GM19238 (cell line): ENCODE measurements around the gene MECP2.
"Not testable (repeated sequence)": the region's sequence is repeated elsewhere in the genome, so short reads cannot be mapped to it uniquely, and the experiment has no call there.

Source experiments
- DNase-seq: peaks from one replicate; pipeline ENCODE4 v3.0.0; 2011; ENCODE audit warnings: low spot score; ENCODE audit not compliant: insufficient read length

Gene MECP2

DNA sequence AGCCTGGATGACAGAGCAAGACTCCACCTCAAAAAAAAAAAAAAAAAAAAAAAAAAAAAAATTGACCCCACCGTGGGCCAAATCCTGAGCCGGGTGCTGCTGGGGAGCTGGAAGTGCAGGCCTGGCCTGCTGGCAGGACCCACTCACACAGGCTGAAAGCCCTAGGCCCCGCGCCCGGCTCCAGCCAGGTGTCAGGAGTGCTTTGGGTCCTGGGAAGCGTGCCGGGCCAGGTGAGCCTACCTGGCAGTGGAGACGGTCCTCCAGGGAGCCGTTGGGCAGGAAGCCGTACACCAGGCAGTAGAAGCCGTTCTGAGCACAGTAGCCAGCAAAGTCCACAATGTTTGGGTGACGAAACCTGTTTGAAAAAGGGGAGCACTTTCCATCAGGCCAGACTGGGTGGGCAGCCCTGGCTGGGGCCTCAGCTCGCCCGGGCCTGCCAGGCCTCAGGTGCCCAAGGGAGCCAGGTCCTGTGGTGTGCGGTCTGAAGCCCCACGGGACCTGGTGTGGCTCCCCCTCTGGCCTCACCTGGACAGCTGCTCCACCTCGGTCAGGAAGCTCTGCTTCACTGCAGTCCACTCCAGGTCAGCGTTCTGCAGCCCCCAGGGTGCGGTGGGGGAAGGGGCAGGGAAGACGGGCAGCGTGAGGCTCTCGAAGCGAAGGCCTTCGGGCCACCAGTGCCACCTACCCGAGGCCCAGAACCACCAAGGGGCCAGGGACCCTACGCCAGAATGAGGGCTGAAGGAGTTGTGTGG lies 79.6 kb downstream of the MECP2 start:
- DNase-seq, result no peak

DNA sequence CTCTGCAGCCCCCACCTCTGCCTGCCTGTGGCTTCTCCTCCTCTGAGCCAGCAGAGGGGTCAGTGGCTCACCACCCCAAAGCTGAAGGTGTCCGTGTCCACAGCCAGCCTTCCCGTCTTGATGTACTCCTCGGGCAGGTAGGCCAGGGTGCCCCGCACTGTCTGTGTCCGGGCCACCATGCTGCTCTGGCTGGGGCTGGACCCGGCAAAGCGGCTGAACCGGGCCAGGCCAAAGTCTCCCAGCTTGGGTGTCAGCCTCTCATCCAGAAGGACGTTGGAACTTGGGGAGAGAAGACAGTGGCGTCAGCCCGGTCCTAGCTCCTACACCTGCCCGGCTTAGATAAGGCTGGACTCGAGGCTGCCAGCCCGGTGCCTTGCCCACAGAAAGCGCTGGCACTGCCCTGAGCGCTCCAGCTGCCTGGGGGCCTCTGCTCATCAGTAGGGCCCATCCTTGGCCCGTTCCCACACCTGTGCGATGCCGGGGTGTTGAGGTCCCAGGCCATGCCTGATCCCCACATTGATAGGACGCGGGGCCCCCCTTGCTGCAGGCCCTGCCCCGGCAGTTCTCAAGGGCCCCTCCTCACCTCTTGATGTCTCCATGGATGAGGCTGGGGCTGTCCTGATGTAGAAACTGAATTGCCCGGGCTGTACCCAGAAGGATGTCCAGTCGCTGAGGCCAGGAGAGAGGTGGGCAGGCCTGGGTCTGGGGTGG lies 81.0 kb downstream of the MECP2 start:
- DNase-seq, result no peak

DNA sequence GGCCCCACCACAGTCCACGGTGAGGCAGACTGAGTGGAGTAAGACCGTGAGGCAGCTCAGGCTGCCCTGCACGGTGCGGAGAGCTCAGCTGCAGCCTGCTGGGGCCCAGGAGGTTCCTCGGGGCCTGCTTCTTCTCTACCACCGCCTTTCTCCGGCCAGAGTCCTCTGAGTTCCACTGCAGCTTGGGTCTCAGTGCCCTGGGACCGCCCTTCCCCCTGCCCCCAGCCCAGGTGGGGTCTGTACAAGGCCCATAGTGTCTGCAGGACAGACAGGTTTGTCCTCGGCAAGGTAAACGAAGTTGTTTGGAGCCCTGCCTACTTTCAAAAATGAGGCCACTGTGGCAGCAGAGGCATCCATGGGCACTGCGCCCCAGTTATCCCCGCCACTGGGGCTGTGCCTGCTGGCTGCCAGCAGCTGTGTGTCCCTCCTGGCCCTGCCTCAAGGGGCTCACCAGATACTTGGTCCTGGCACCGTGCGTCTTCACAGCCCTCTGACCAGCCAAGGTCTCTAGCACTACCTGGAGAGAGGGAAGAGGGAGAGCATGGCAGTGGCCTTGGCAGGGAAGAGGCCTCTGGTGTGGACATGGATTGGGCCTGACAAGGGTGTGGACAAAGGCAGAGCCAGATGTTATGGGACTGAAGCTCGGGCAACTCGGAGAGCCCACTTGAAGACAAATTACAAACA lies 81.8 kb downstream of the MECP2 start:
- no peak for DNase-seq

DNA sequence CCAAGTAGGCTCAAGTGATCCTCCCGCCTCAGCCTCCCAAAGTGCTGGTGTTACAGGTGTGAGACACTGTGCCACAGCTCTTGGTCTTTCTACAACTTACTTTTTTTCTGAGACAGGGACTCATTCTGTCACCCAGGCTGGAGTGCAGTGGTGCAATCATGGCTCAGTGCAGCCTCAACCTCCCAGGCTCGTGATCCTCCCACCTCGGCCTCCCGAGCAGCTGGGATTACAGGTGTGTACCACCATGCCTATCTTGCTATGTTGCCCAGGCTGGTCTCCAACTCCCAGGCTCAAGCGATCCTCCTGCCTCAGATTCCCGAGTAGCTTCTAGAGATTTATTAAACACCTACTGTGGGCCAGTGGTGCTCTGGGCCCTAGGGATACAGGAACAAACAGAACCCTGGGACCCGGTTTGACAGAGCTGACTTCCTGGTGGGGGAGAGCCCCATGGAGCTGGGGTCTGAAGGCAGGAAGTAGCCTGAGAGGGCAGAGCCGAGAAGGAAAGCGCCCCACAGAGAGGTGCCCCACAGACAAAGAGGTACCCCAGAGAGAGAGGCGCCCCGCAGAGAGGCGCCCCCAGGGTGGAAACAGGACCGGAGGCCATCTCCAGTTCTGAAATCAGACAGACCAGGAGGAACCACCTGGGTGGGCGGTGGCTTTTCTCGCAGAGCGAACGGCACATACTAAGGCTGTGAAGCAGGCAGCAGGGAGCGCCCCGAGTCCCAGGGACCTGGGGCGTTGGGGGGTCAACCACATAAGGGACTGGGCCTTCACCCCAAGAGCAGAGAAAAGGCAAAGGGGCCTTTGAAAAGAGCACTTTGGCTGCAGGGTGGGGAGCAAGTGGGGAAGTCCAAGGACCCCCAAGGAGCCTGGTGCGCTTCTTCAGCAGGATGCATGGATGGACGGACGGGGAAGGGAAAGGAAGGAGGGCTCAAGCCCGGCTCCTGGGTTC lies 82.8 kb downstream of the MECP2 start:
- DNase-seq, result no peak

DNA sequence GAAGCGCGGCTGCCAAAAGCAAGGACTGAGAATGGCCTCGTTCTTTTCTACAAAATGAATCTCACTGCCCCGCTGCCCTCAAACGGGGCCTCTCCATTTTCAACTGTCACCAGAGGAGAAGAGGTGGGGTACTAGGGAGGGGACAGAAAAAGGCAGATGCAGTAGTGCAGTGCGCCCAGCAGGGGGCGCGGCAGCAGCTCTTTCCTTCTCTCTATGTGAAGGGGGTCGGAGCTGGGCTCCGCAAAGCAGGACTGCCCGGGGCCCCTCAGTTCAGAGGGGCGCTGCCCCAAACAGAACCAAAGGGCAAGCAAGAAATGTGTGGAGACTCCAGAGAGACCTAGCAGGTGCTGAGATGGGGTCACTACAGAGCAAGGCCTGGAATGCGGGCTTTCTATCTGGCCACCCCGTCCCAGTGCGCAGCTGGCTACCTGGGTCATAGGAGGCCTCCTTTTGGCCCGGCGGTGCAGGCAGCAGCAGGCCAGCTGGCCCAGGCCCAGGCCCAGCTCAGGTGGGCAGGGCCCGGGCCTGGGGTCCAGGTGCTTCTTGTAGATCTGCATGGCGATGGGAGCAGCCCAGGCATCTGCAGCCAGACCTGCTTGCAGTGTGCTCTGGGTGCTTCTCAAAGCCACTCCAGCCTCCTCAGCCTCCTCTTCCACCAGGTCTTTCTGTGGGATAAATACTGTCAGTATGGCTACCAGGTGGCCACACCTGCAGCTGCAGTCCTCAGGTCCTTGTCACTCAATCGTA lies 83.7 kb downstream of the MECP2 start:
- DNase-seq, result peak; percentile 54

DNA sequence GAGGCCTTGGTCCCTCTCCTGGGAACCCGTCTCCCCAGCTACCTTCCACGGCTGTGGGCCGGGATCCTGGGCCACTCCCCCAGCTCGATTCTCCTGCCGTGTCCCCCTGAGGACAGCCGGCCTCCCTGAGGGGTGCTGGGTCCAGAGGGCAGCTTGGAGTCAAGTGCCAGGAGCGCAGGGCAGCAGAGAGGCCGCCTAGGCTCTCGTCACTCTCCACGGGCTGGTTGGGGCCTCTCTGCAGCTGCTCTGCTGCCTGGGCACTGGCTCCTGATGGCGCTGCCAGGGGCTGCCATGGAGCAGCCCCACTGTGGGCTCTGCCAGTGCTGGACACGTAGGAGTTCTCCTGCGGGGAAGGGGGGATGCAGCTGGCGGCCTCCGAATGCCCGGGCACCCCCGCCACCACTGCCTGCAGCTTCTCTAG lies 84.5 kb downstream of the MECP2 start:
- DNase-seq, result no peak

DNA sequence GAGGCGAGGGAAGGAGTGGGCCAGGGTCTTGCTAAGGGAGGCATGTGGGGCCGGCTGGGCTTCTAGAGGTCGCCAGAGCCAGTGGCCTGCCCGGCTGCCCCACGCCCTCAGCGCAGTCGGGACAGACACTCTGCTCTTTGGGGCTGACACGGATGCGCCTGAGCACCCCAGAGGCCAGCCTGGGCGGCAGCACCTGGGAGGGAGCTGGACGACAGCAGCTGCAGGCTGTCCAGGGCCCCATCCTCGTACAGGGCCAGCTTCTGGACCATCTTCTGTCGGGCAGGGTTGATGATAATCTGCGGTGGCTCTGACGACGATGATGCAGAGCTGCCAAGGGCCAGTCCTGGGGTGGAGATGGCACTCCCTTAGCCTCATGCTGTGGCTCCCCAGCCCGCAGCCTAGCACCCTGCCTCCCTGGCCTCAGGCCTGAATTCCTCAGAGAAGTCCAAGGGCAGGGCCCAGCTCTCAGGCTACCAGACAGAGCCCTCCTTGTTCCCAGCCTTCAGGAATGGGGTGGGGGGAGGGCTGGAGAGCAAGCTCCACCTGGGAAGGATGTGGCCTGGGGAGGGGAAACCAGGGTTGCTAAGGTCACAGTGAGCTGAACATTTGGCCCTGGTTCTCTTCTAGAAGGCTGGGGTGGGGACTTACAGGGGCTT lies 85.1 kb downstream of the MECP2 start:
- no peak for DNase-seq

DNA sequence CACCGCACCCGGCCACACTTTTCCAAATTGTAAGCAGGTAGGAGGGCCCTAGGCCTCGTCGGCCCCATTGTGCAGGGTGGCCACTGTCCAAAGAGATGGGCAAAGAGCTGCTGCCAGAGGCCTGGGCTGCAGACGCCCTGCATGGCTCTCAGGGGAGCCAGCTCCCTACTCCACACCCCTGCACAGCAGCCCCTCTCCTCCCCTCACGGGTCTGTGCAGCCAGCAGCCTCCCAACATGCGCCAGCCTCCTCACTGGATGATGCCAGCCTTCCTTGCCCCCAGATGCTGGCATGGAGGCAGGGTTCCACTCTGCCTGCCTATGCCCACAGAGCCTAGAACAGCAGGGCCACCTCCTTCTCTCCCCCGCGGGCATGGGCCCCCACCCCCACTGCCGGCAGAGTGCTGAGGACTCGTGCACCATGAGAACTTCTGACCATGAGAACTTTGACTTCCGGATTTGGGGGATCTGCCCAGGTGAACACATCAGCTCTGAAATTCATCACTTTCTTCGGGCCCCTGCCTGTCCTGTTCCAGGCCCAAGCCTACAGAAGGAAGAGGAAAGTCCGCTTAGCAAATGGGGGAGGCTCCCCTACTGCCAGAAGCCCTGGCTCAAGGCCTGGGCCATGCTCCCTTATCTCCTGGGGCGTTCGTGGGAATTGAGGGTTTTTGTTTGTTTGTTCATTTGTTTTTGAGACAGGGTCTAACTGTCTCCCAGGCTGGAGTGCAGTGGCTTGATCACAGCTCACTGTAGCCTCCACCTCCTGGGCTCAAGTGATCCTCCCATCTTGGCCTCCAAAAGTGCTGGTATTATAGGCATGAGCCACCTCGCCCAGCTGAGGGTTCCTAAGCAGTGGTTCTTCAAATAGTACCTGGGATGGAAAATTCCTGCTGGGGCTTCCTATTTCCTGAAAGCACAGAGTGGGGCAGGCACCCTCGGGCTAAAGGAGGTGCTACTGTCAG lies 85.9 kb downstream of the MECP2 start:
- no peak for DNase-seq

DNA sequence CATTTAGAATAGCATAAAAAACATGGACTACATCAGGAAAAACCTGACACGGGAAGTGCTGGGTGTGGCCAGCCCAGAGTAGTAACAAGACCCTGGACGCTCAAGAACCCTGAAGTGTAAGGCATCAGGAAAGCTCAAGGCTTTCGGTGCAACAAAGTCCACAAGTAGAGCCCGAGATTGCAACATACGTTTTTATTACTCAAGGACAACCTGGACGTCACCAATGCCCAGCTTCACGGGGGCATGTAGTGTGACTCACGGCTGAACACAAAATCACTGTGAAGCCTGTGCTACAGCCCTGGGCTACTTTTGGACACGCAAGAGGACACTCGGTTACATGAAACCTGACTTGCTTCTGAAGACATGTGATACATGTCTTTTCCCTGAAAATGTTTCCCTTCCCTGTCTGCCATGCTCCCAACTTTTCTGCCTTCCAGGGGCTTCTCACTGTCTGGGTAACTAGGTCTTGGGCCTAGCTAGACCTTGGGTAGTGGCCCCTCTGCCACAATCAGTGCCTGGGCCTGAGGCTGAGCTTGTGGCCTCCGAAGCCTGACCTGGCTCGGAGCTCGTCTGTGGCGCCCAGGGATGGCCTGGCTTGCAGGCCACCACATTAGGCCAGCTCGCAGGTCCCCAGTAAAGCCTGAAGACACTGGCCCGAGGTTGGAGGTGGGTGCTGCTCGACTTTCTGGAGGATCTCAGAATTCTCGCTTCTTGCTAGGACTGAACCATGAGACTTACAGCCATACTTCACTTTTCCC lies 87.0 kb downstream of the MECP2 start:
- DNase-seq, result no peak

DNA sequence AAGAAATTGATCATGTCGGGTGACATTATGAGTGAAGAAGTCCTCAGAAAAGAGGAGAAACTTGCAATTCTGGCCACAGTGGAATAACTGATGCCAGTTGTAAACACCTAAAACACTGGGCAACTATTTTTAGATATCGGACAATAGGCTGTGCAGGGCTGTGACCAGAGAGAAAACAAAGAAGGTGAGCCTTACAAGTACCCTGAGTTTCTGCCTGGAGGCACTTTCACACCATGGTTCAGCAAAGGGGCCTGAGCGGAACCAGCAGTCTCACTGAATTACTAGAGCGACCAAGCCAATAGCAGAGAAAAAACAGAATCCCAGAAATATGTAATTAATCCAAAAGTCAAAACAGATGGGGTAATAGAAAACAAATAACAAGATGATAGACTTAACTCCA lies 89.0 kb downstream of the MECP2 start:
- DNase-seq, result no peak

DNA sequence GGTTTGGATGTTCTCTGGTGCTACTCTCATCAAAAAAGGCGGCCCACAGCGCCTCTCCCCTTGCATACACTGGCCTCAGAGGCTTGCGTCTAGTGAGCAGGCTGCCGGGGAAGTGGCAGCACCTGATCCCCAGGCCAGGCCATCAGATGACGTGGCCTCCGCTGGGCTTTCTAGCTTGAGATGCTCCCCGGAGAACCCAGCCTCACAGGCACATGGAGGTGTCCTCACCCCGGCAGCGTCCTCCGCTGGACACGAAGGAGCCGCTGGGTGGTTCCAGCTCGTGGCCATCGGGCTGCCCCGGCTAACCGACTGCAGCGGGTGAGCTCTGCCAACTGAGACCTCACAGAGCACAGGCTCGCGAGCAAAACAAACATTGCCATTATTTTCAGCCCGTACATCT lies 90.6 kb downstream of the MECP2 start:
- no peak for DNase-seq

DNA sequence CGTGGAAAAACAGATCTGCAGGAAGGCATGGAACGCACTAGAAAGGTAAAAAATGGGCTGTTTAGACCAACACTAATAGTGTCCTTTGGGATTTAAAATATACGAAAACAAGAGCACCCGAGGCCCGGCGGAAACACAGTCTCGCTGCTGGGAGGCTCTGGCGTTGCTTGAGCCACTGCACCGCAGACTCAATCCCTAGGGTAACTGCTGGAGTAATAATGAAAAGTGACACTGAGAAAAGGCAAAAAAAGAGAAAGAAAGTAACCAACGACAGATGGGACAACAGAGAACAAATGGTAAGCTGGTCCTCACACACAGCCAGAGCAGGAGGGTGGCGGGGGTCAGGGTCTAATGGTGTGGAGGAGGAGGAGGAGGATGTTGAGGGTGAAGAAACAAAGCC lies 93.2 kb downstream of the MECP2 start:
- no peak for DNase-seq

DNA sequence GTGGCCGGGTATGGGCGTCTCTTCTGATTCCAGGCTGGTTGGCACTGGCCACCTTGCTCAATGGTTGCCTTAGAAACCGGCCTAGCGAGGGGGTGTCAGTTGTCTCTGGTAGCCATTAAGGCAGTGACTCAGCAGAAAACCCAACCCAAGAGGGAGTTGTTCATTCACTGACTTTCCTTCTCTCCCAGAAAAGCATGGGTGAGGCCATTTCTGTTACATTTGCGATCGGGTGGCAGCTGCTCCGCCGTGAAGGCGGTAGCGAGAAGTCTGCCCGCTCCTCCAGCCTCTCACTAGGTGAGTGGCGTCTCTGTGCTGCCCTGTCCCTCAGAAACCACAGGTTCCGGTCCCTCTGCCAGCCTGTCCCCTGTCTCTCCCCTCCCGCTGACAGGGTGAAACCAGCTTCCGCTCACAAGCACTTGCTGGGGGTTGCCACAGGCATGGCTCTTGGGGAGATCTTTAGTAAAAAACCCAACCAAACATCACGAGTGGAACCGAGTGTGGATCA lies 95.2 kb downstream of the MECP2 start:
- no peak for DNase-seq

DNA sequence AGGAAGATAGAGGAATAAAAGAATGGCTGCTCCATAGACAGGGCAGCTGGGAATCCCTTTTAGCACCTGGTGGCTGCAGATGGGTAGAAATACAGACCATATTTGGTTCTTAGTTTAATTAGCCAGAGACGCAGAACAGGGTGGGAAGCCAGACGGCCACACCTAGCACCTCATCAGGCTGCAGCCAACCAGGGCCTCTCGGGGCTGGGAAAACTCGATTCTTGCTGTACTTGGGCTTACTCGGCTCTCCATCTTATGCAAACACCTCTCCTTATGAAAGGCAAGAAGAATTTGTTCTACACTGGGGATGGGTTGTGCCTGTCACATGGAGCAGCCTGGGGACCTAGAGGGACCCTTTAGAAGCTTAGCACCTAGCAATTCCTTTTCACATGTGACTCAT lies 97.5 kb downstream of the MECP2 start:
- DNase-seq, result no peak

DNA sequence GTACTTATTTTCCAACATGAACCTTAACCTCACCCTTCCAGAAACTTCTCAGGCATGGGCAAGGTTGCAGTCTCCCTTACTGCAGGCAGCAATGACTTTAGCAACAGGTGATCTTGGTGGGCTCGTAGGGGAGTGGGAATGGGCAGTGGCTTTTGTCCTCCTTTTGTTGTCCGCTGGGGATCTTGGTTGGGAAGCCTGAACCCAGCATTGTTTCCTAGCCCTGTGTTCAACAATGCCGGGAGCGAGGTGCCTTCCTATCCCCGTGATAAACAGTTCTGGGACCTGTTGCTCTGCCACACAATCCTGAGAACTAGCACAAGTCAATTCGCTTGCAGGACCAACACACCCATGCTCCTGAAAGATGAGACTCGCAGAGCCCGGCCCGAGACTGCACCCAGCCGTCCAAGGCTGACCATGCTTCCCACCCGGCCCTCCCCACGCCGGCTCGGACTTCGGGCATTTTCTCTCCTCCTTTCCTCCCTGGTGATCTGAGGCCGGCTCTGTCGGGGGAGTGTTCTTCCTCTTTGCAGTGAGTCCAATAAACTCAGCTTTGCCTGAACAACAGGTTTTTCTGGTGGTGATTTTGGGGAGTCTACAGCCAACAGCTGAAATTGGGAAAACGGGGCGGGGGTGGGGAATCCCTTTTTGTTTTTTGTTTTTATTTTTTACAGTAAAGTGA lies 98.0 kb downstream of the MECP2 start:
- no peak for DNase-seq

DNA sequence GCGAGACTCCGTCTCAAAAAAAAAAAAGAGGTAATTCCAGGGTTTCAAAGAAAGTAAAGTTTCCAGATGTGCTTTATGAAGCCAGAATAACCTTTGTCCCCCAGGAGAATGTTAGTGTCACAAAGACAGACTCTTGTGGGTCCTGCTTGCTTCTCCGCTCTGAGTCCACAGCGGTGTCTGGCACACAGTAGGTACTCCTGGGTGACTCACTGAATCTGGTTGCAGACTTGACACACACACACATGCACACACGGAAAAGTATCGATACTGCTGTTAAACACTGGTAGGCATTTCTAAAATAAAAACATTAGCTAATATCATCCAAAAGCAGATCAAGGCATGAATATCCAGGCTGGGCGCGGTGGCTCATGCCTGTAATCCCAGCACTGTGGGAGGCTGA lies 102.0 kb downstream of the MECP2 start:
- DNase-seq, result no peak

DNA sequence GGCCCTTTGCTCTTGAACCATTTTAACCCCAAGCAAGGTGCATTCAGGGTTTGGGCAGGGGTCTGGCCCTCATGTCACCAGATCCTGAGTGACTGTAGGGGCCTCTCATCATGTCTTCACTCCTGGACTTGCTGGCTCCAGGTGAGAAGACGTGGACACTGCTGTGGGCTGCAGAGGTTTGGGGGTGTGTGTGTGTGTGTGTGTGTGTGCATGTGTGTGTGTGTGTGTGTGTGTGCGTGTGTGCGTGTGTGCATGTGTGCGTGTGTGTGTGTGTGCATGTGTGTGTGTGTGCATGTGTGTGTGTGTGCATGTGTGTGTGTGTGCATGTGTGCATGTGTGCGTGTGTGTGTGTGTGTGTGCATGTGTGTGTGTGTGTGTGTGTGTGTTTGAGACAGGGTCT lies 103.1 kb downstream of the MECP2 start:
- DNase-seq, result not testable (repeated sequence)
